ENCODE data around the gene TCF7. TPM values are rescaled to one million over a fixed set of nuclear protein-coding genes. Genes with fewer than 3 reads are reported as not detected.
"Not testable (repeated sequence)": the region's sequence is repeated elsewhere in the genome, so short reads cannot be mapped to it uniquely, and the experiment has no call there.

Gene TCF7
- total RNA-seq, 1 donor from 2014 or later = 3.6 TPM

DNA sequence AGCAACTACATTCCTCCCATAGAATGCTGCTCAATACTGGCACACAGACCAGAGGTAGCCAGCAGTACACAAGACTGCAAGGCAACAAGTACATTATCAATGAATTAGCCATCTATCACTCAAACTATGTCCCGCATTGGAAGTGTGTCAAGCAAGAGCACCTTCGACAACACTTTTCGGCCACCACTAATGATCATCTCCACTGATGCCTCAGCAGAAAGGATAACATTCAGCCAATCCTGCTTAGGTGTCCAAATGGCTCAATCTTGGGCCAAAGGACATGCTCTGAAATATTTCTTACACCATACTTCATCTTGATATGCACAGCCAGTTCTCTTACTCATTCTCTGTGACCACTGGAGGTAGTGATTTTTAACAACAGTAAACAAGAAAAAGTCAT is 37.2 kb downstream of the TCF7 start:
- DNase-seq (ENCODE audit: low read depth) = no peak
- H3K27me3 ChIP-seq (ENCODE audit: control insufficient read depth, insufficient read depth, low read length) = no peaks in the 10 kb centered on the region
- no peak for TF ChIP-seq CTCF (IDR thresholded peaks at IDR 0.05; ENCODE audit: insufficient read depth, low read length, poor library complexity, severe bottlenecking)

GRCh38 chr5:134152173-134152832 is 37.8 kb downstream of the TCF7 start:
- H3K4me3 ChIP-seq (ENCODE audit: low read depth, low read length); DNase-seq (ENCODE audit: low read depth); H3K27me3 ChIP-seq (ENCODE audit: control insufficient read depth, insufficient read depth, low read length); H3K36me3 ChIP-seq (ENCODE audit: control insufficient read depth, insufficient read depth, low read length): not testable (repeated sequence)

More for the DNA sequence above, 37.2 kb downstream of the TCF7 start:
- H3K4me3 ChIP-seq (ENCODE audit: low read depth, low read length) = no peak overlapping the region
- no peaks in the 10 kb centered on the region for H3K36me3 ChIP-seq (ENCODE audit: control insufficient read depth, insufficient read depth, low read length)

DNA sequence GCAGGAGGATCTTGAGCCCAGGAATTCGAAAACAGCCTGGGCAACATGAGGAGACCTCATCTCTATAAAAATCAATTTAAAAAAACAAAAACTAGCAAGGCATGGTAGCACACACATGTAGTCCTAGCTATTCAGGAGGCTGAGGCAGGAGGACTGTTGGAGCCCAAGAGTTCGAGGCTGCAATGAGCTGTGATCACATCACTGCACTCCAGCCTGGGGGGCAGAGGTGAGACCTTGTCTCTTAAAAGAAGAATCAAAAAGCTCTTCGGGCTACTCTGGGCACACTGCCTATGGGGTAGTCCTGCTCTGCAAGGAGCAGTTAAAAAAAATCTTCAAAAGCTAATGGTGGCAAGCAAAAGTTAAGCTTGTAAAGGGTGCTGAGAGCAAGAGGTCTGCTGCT is 38.8 kb downstream of the TCF7 start:
- Histone ChIP-seq H3K27me3 (ENCODE audit: control insufficient read depth, insufficient read depth, low read length) (no peaks in the 10 kb centered on the region), H3K4me3 (ENCODE audit: low read depth, low read length) (no peak overlapping the region), H3K36me3 (ENCODE audit: control insufficient read depth, insufficient read depth, low read length) (no peaks in the 10 kb centered on the region)
- no peak for DNase-seq (ENCODE audit: low read depth)
- TF ChIP-seq CTCF (IDR thresholded peaks at IDR 0.05; ENCODE audit: insufficient read depth, low read length, poor library complexity, severe bottlenecking) = no peak

DNA sequence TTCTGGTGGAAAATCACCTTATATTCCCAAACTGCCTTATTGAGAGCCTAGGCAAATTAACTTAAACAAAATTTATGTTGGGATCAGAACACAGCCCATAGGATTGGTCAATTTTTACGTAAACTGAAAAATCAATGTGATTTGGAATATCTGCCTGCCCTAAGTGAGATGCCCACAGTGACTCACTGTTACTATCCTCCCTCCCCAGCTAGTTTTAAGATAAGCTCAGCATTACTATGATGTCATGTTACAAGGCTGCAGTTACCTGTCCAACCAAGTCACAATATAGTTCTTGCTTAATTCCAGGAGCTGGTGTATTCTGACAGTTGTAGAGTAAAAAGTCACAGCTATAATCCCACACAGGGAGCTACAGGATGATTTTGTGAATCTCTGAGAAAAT is 39.2 kb downstream of the TCF7 start:
- no peak for DNase-seq (ENCODE audit: low read depth)
- no peaks in the 10 kb centered on the region for H3K27me3 ChIP-seq (ENCODE audit: control insufficient read depth, insufficient read depth, low read length)
- TF ChIP-seq CTCF (IDR thresholded peaks at IDR 0.05; ENCODE audit: insufficient read depth, low read length, poor library complexity, severe bottlenecking) = no peak
- H3K4me3 ChIP-seq (ENCODE audit: low read depth, low read length) = no peak overlapping the region
- H3K36me3 ChIP-seq (ENCODE audit: control insufficient read depth, insufficient read depth, low read length) = no peaks in the 10 kb centered on the region

GRCh38 chr5:134161513-134162395 is 47.3 kb downstream of the TCF7 start:
- TF ChIP-seq CTCF (IDR thresholded peaks at IDR 0.05; ENCODE audit: insufficient read depth, low read length, poor library complexity, severe bottlenecking) = no peak
- DNase-seq (ENCODE audit: low read depth) = no peak
- peaks cover 1% of the 10 kb centered on the region for H3K36me3 ChIP-seq (ENCODE audit: control insufficient read depth, insufficient read depth, low read length)
- H3K27me3 ChIP-seq (ENCODE audit: control insufficient read depth, insufficient read depth, low read length) = no peaks in the 10 kb centered on the region
- no peak overlapping the region for H3K4me3 ChIP-seq (ENCODE audit: low read depth, low read length)

- no peaks in the 10 kb centered on the region for H3K27me3 ChIP-seq (ENCODE audit: control insufficient read depth, insufficient read depth, low read length)
- TF ChIP-seq CTCF (IDR thresholded peaks at IDR 0.05; ENCODE audit: insufficient read depth, low read length, poor library complexity, severe bottlenecking) = no peak
- no peak for DNase-seq (ENCODE audit: low read depth)
- H3K4me3 ChIP-seq (ENCODE audit: low read depth, low read length) = no peak overlapping the region
- peaks cover 1% of the 10 kb centered on the region for H3K36me3 ChIP-seq (ENCODE audit: control insufficient read depth, insufficient read depth, low read length)
These were observed 48.1 kb downstream of the TCF7 start for GRCh38 chr5:134162592-134162991.
